Measurements from ENCODE around the gene ARCN1. TPM values are rescaled to one million over a fixed set of nuclear protein-coding genes. Genes with fewer than 3 reads are reported as not detected.

The ARCN1 gene
- total RNA-seq, 4 donors from 2014 or later = 75.3 to 227 (median 96.2) TPM

DNA sequence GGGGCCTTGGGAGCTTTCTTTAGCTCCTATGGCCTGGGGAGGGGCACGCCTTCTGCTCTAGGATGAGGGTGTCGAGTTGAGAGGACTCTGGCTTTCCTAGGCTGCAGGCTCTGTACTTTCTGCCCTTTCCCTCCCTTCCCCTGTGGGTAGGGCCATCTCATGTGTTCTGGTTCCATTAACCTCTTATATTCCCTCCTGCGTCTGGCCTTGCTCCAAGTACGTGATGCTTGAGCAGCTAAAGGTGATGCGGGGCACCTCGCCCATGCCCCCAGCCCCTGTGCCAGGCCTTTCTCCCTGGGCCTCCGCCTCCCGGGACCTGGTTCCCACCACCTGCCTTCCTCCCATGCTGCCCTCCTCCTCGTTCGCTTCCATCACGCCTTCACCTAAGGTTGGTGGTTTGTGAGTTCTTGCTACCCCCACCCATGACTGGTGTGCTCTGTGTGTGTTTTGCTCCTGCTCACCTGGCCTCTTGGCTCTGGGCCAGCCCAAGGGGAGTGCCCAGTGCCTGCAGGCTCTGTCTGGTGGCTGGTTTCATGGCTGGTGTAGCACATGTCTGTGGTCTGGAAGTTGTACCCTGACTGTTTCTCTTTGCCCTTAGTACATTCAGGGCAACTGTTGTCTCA lies 69.3 kb downstream of the ARCN1 start:
- TF ChIP-seq, protein P1, sequence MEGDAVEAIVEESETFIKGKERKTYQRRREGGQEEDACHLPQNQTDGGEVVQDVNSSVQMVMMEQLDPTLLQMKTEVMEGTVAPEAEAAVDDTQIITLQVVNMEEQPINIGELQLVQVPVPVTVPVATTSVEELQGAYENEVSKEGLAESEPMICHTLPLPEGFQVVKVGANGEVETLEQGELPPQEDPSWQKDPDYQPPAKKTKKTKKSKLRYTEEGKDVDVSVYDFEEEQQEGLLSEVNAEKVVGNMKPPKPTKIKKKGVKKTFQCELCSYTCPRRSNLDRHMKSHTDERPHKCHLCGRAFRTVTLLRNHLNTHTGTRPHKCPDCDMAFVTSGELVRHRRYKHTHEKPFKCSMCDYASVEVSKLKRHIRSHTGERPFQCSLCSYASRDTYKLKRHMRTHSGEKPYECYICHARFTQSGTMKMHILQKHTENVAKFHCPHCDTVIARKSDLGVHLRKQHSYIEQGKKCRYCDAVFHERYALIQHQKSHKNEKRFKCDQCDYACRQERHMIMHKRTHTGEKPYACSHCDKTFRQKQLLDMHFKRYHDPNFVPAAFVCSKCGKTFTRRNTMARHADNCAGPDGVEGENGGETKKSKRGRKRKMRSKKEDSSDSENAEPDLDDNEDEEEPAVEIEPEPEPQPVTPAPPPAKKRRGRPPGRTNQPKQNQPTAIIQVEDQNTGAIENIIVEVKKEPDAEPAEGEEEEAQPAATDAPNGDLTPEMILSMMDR (IDR thresholded peaks at IDR 0.05; ENCODE audit: low read depth) = no peak

DNA sequence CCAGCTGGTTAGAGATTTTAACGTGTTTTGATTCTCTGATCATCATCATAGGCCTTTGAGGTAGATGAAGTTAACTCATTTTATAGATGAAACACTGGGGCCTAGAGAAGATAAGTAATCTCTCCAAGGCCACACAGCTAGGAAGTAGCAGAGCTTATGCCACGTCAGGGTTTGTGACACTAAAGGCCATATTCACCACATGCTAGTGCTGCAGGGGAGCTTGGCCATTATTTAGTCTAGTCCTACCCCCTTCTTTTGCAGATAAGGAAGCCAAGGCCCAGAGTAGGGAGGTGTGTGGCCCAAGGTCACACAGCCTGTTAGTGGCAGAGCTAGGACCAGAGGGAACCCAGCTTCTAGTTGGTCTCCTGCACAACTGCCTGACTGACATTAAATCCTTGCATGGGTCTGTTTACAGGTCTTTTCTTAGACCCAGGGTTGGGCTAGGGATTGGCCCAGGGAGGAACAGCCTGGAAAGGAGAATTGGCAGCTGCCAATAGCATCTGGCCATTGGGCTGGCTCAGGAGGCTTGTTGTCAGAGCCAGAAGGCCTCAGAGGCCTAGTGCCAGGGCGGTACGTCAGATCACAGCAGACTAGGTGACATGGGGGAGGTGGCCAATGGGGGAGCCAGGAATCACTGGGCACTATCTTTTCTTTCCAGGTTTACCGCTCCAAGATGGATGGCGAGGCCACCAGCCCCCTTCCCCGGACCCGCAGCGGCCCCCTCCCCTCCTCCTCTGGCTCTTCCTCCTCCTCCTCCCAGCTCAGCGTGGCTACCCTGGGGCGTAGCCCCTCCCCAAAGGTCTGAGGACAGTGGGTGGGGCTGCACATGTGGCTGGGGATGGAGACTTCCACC lies 71.2 kb downstream of the ARCN1 start:
- TF ChIP-seq, protein P1 (IDR thresholded peaks at IDR 0.05; ENCODE audit: low read depth) = no peak

- TF ChIP-seq, protein P1 (IDR thresholded peaks at IDR 0.05; ENCODE audit: low read depth) = no peak
Observed at GRCh38 chr11:118643995-118644345, 71.8 kb downstream of the ARCN1 start.

DNA sequence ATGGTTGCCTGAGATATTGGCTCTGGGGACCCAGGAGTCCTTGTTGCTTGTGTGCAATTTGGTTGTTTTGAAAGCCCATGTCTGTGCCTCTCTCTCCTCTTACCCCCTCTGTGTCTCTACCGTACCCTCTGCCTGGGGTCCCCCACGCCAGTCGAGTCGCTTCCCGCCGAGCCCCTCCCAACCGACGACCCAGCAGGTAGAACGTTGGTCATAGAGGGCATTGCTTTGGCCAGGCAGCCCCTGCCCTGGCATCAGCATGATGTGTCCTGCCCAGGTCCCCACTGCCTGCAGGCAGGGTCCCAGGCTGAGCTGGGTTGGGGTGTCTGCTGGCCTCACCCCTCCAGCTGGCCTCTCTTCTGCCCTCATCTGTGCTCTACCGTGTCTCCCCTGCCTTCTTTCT lies 72.3 kb downstream of the ARCN1 start:
- TF ChIP-seq, protein P1 (IDR thresholded peaks at IDR 0.05; ENCODE audit: low read depth) = no peak

GRCh38 chr11:118645066-118645715 lies 73.0 kb downstream of the ARCN1 start:
- TF ChIP-seq, protein P1 (IDR thresholded peaks at IDR 0.05; ENCODE audit: low read depth) = no peak

GRCh38 chr11:118646393-118646792 lies 74.2 kb downstream of the ARCN1 start:
- TF ChIP-seq, protein P1 (IDR thresholded peaks at IDR 0.05; ENCODE audit: low read depth) = no peak

DNA sequence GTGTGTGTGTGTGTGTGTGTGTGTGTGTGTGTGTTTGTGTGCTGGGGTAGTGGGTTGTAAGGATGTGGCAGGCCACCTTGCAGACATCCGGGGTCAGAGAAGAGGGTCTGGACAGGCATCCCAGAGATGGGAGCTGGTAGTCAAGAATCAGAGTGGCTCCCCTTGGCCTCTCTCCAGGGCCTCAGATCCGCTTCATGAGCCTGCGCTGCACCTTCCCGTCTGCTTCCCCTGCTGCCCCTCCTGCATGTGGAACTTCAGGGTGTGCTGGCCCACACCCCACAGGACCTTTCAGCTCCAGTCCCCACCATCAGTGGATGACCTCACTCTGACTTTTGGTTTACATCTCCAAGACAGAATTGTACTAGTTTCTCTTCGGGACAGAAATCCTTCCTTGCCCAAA lies 76.1 kb downstream of the ARCN1 start:
- TF ChIP-seq, protein P1 (IDR thresholded peaks at IDR 0.05; ENCODE audit: low read depth) = no peak

Measured in subcutaneous adipose tissue (tissue), 4 donors.